G401 (cell line): ENCODE results near the gene RHOJ. TPM values are rescaled to one million over a fixed set of nuclear protein-coding genes. Genes with fewer than 3 reads are reported as not detected.

ENCODE experiments used
- DNase-seq: peaks from one replicate; pipeline ENCODE4 v3.0.0-alpha.2; 2015; ENCODE audit warnings: low spot score
- in situ Hi-C: cut with HindIII; loops from 2 replicates; pipeline ENCODE4 v1.10.0; 2016; ENCODE audit warnings: low sequenced_read_pairs, mixed read lengths
- total RNA-seq: library from RNA; depleted of rRNA; stranded (reverse); fragments of >200 nt; shearing (Covaris generic); gene quantifications from 2 replicates; pipeline ENCODE4 v1.2.3, GENCODE V29; 2014

RHOJ gene
- total RNA-seq, 1 experiment from 2014 or later: not detected

DNA sequence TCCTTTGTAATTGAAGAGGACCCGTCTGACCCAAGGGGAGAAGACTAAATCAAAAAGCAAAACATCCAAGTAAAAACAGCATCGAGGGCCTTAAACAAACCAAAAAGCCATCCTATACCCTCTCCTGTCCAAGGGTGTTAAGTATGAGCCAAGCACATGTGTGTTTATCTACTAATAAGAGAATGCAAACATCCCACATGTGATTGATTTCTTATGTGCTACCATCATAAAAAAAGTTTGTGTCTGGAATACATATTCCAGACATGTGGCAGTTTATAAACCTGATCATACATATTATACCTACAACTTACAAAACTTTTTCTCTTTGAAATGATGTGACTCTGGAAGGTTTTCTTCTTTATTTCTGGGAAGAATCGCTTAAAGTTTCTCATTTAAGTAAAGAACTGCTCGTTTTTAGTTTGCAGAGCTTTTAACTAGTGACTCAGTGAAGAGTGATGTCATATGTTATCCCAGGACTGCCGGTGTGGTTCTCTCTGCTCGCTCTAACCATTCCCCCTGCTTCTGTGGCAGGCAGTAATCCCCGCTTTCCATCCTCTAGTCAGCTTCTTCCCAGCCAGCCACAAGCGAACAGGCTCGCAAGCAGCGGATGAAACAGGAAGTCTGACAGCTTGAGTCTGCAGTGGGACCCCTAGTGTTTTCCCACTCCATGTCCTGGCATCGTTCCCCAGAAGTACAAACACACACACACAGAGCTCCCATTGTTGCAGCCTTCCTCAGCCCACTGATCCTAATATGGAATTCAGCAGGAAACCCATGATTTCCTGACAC lies 431 bp upstream of the RHOJ start:
- in situ Hi-C loops: no loop called here
- DNase-seq: peak; percentile 73

DNA sequence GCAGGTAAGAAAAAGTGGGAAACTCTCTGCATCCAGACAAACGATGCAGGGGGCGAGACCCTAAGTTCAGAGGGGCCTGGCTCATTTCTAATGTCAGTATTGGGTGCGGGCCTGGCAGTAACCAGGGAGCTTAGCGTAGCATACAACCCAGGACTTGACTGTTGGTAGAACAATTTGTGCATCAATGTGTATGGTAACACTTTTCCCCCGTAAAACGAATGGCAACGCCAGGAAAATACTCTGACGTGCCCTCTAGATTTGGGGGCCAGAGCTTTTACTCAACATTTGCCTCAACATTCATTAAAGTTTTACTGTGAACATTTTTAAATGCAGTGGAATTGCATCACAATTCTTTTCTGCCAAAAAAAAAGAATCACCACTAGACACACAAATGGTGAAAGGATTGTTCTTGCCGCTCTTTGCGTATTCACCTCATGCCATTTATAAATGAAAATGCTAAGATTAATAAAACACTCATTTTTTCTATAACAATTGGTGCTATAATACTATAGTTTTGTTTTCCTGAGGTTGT lies 867 bp downstream of the RHOJ start:
- in situ Hi-C loops: no loop called here
- no peak for DNase-seq

- DNase-seq: no peak
- in situ Hi-C loops: no loop called here
These were observed 1.6 kb downstream of the RHOJ start for GRCh38 chr14:63205866-63206265.

- in situ Hi-C loops: no loop called here
- DNase-seq: no peak
These were observed 4.9 kb downstream of the RHOJ start for GRCh38 chr14:63209160-63209559.

DNA sequence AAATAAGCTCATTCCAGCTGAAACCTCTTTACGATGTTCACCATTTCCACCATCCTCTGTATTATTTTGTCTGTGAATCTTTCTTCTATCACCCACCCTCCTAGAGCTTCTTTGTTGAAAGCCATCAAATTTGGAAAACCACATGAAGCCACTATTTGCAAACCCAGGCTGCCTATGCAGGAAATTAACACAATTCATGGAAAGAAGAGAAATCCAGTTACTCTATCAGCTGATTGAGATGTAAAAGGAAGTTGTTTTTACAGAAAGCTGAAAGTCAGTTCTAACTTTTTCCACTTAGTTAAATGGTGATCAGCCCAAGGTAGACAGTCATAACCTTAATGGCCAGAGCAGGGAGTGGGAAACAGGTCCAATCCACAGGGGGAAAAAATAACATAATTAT lies 6.6 kb downstream of the RHOJ start:
- in situ Hi-C loops: no loop called here
- DNase-seq: no peak

DNA sequence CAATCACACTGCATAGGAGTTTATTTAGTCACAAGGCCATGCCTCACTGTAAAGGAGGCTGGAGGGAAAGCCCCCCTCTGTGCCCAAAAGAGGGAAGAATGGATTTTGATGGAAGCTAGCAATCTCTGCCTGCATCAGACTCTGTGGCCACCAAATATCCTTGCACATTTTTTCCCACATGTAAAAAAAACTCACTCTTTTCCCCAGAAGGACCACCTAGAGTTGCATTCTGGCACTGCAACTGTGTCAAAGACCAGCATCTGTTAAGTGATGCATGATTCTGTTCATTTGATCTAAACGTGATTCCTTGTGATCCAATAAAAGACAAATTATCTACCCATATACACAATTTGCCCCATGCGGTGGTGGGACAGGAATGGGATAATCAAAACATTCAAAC lies 8.0 kb downstream of the RHOJ start:
- in situ Hi-C loops: no loop called here

DNA sequence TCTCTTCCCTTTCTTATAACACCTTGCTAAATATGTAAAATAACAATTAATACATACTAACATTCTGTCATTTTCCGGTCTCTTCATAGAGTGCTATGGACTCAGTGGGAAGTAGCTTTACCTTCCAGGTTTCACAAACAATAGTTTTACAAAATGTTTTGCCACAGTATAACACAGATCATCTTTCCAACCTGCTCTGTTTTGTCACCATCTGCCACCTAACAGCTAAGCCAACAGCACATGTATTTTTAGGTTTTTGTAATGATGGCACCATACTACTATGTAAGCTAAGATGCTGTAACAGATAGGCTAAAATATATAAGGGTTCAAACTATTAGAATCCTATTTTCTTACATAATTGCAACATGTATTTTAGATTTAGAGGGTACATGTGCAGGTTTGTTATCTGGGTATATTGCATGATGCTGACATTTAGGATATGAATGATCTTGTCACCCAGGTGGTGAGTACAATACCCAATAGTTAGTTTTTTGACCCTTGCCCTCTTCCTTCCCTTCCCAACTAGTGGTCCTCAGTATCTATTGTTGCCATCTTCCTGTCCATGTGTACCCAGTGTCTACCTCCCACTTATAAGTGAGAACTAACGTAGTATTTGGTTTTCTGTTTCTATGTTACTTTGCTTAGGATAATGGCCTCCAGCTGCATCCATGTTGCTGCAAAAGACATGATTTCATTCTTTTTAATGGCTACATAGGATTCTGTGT lies 8.7 kb downstream of the RHOJ start:
- in situ Hi-C loops: no loop called here
- DNase-seq: peak; percentile 87

More for the DNA sequence above, 8.0 kb downstream of the RHOJ start:
- DNase-seq: no peak

DNA sequence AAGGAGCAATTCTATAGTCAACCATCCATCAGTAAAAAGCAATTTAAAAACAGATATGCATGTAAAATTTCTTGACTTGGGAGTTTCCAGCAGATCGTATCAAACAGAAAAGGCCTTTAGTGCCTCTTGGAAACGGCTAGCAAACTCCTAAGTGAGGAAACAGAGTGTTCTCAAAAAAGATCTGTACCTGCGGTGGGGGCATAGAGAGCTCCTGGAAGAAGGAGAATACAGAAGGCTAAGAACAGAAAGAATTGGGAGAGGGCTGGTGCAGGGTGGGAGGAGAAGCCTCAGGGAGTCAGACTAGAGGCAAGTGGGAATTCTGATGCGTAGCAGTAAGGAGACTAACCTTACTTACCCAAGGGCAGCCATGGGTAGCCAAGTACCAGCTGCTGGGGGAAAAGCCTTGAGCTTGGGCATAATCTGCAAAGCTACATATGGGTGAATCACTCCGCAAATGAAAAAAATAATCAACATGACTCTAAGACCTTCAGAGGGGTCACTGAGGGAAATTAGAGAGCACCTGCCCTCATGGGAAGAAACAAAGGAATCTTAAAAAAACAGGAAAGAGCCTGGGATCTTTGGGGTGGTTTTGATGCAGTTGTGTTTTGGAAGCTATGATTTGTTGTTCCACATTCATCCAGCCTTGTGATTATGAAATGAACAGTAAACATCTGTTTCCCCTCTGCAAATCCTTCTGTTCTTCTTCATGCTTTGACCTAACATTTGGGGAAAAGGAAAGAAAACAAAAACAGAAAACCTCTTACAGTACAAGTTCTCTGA lies 10.4 kb downstream of the RHOJ start:
- no peak for DNase-seq

GRCh38 chr14:63220526-63220925 lies 16.3 kb downstream of the RHOJ start:
- DNase-seq: no peak
- in situ Hi-C loops: no loop called here

More for the DNA sequence above, 10.4 kb downstream of the RHOJ start:
- in situ Hi-C loops: no loop called here

GRCh38 chr14:63223596-63223995 lies 19.4 kb downstream of the RHOJ start:
- in situ Hi-C loops: no loop called here

GRCh38 chr14:63224196-63224595 lies 20.0 kb downstream of the RHOJ start:
- DNase-seq: no peak
- in situ Hi-C loops: no loop called here

More at GRCh38 chr14:63223596-63223995, 19.4 kb downstream of the RHOJ start:
- DNase-seq: no peak

- in situ Hi-C loops: no loop called here
- no peak for DNase-seq
These were observed 24.0 kb downstream of the RHOJ start for GRCh38 chr14:63228217-63228616.

DNA sequence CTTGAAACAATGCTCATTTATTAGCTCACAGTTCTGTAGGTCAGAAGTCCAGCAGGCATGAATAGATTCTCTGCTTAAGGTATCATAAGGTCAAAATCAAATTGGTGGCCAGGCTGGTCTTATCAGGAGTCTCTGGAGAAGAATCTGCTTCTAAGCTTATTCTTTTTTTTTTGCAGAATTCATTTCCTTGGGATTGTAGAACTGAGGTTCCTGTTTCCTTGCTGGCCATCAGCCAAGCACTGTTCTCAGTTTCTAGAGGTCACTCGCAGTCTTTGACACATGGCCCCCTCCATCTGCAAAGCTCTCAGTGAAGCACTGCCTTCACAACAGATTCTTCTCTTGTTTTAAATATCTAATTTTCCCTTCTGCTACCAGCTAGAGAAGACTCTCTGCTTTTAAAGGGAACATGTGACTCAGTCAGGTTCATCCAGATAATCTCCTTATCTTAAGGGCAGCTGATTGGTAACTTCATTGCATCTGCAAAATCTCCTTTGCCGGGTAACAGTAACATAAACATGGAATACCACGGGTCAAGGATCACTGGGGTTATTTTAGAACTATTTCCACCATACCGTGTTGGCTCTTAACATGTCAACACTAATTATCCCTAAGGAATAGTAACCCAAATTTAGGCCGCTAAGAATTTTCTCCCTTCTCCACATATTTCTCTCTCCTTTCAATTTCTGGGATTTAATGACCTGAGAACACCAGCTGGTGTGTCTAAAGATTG lies 25.3 kb downstream of the RHOJ start:
- in situ Hi-C loops: no loop called here
- no peak for DNase-seq

GRCh38 chr14:63231766-63232165 lies 27.5 kb downstream of the RHOJ start:
- DNase-seq: no peak
- in situ Hi-C loops: no loop called here

GRCh38 chr14:63237791-63238190 lies 33.5 kb downstream of the RHOJ start:
- in situ Hi-C loops: no loop called here

DNA sequence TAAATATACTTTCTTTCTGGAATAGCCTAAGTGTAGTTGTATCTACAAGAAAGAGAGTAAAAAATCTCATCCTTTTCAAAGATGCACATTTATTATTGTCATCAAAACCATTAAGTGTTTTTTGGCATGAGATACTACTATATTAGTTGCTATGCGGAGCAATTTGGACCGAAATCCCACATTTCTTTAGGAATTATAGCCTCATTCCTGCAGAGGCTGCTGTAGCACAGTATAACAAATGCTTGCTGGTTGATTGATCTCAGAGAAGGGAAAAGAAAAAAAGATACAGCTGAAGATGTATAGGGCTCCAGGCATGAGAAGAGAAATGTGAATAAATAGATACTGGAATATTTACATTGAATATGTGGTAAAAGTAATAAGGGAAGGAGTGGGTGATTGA lies 36.0 kb downstream of the RHOJ start:
- DNase-seq: no peak
- in situ Hi-C loops: no loop called here

More at GRCh38 chr14:63237791-63238190, 33.5 kb downstream of the RHOJ start:
- peak; percentile 66 for DNase-seq

DNA sequence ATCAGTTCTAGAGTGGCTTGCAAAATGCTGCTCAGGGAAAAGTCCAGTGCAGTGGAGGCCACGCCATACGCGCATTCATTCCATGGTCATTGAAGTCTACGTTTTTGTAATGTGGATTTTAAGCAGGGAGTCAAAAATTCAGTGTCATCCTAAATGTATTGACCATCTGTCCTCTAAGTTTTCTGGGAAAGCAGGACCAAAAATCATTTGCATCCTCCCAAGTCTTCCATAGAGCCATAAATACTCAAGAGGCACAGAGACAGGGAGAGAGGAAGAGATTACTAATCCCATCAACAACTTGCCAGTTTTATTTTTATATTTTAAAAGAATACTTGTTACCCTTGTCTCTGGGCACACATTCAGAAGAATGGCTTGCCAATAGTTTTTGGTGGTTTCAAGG lies 36.9 kb downstream of the RHOJ start:
- in situ Hi-C loops: no loop called here
- no peak for DNase-seq

- in situ Hi-C loops: no loop called here
These were observed 39.4 kb downstream of the RHOJ start for GRCh38 chr14:63243646-63244045.

DNA sequence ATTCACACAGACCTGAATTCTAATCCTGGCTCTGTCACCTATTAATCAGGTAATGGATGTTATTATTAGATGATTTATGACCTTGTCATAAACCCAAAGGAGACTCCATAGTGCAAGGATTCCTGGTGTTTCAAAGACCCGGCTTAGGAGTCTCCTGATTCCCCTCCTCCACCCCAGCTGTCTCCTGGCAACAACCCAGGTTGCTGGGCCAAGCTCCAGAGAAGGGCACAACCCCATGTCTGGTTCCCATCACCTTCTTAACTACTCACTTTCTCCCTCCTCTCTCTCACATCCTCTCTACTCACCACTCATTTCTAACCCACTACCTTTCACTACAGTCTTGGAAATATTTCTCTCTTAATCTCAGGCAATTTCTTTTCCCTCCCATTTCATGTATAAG lies 41.6 kb downstream of the RHOJ start:
- no peak for DNase-seq

More at GRCh38 chr14:63243646-63244045, 39.4 kb downstream of the RHOJ start:
- DNase-seq: no peak

More for the DNA sequence above, 41.6 kb downstream of the RHOJ start:
- in situ Hi-C loops: no loop called here
